Activated CD8-positive, alpha-beta T cell treated with anti-CD3 and anti-CD28 coated beads, Interleukin-2, amount 10 ng/mL, durations not matched to agents 7 days and 5 days (primary cell): ENCODE results near the gene TM9SF4. TPM values are rescaled to one million over a fixed set of nuclear protein-coding genes. Genes with fewer than 3 reads are reported as not detected.
"Not testable (repeated sequence)": the region's sequence is repeated elsewhere in the genome, so short reads cannot be mapped to it uniquely, and the experiment has no call there.

ENCODE experiments used
- ATAC-seq: fragments of 150-1000 bp; cut with Tn5 transposase; one replicate; pipeline ENCODE4 v1.10.0; 2021; ENCODE audit warnings: moderate library complexity
- CTCF ChIA-PET: fragments of 350-600 bp; sonication (Branson Sonifier 250); formaldehyde crosslinking; loops from one replicate; lab custom pipeline; 2021; ENCODE audit warnings: antibody characterized with exemption; lab: Charles Lee
- POLR2A ChIA-PET: fragments of 350-600 bp; sonication (Branson Sonifier 250); formaldehyde crosslinking; loops from one replicate; lab custom pipeline; 2021; ENCODE audit warnings: antibody characterized with exemption; lab: Charles Lee
- DNase-seq: peaks from one replicate; pipeline ENCODE4 v3.0.0-alpha.2; 2020
- H3K27ac Mint-ChIP-seq: one replicate; pipeline ENCODE4 v1.8.0; 2021; ENCODE audit warnings: mild to moderate bottlenecking, mixed read lengths
- H3K27me3 Mint-ChIP-seq: one replicate; pipeline ENCODE4 v1.8.0; 2021; ENCODE audit warnings: low read depth, mixed read lengths
- H3K36me3 Mint-ChIP-seq: one replicate; pipeline ENCODE4 v1.8.0; 2021; ENCODE audit warnings: low read depth, mixed read lengths
- H3K4me1 Mint-ChIP-seq: one replicate; pipeline ENCODE4 v1.8.0; 2021; ENCODE audit warnings: low read depth, mixed read lengths
- H3K4me3 Mint-ChIP-seq: one replicate; pipeline ENCODE4 v1.8.0; 2021; ENCODE audit warnings: mild to moderate bottlenecking, mixed read lengths
- H3K9me3 Mint-ChIP-seq: one replicate; pipeline ENCODE4 v1.8.0; 2022; ENCODE audit warnings: mixed read lengths; ENCODE audit not compliant: insufficient read depth
- total RNA-seq, 2 experiments: library from RNA; stranded (reverse); gene quantifications; one replicate each; pipeline ENCODE4 v1.2.3, GENCODE V29; 2021

TM9SF4 gene
- total RNA-seq, 2 experiments from 2014 or later, result 29.8 to 30.4 TPM

DNA sequence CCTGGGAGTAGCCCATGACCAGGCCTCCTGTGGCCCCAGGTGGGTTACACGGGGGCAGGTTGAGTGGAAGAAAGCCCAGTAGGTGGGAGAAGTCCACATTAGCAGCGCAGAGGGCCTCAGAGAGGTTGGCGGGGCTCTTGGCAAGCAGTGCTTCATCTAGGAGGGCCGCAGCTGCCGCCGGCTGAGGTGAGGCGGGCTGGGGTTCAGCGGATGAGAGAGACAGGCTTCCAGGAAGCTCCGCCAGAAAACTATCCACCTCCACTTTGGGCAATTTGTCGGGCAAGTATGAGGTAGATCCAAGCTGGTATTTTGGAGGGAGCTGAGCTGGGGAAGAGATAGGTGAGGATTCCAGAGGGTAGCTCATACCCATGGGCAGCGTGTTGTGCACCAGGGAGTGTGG is 87.1 kb downstream of the TM9SF4 start:
- H3K9me3 Mint-ChIP-seq, ATAC-seq, DNase-seq, CTCF ChIA-PET, H3K27me3 Mint-ChIP-seq, POLR2A ChIA-PET, H3K4me3 Mint-ChIP-seq, H3K27ac Mint-ChIP-seq, H3K4me1 Mint-ChIP-seq: not testable (repeated sequence)
- peaks cover 57% of the 10 kb centered on the region for H3K36me3 Mint-ChIP-seq

GRCh38 chr20:32197136-32197535 is 87.6 kb downstream of the TM9SF4 start:
- CTCF ChIA-PET, ATAC-seq: not testable (repeated sequence)

DNA sequence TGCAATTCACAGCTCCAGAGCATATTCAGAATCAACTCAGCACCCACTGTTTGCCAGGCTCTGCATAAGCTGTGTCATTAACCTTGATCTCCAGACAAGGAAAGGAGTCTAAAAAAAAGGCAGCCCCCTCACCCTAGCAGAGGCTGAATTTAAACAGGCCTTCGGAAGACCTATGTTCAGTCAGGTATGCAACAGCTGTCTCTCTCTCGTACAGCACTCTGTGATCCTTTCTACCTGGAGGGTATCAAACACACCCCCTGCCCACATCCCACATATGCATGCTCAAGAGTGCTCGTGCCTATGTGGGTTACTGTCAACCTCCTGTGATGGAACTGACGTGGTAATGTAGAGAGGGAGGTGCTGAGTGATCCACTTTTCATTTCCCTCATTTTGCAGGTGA is 89.5 kb downstream of the TM9SF4 start:
- Mint-ChIP-seq H3K27me3 (no peaks in the 10 kb centered on the region), H3K4me1 (peaks cover 19% of the 10 kb centered on the region), H3K36me3 (peaks cover 60% of the 10 kb centered on the region), H3K4me3 (no peak overlapping the region), H3K27ac (peak overlapping the region; percentile 28), H3K9me3 (no peaks in the 10 kb centered on the region)
- no peak for DNase-seq
- POLR2A ChIA-PET, result no interaction called here
- no peak for ATAC-seq
- CTCF ChIA-PET, result no interaction called here

More at GRCh38 chr20:32197136-32197535, 87.6 kb downstream of the TM9SF4 start:
- DNase-seq, H3K9me3 Mint-ChIP-seq, H3K4me3 Mint-ChIP-seq, H3K27ac Mint-ChIP-seq, H3K4me1 Mint-ChIP-seq, H3K27me3 Mint-ChIP-seq, POLR2A ChIA-PET: not testable (repeated sequence)
- H3K36me3 Mint-ChIP-seq, result peaks cover 61% of the 10 kb centered on the region

GRCh38 chr20:32201296-32201976 is 91.9 kb downstream of the TM9SF4 start:
- ChIA-PET POLR2A (no interaction called here), CTCF (interaction anchor here (0.9 to 1.5 kb wide), 2 partner anchors 9 to 451 kb away, joined by 3 to 4 read pairs; no protein-coding TSS in a partner anchor)
- peaks cover 52% of the 10 kb centered on the region for H3K36me3 Mint-ChIP-seq
- DNase-seq, result no peak
- no peaks in the 10 kb centered on the region for H3K9me3 Mint-ChIP-seq
- H3K4me1 Mint-ChIP-seq, result peaks cover 43% of the 10 kb centered on the region
- ATAC-seq, result no peak
- H3K27ac Mint-ChIP-seq, result no peak overlapping the region
- no peaks in the 10 kb centered on the region for H3K27me3 Mint-ChIP-seq
- no peak overlapping the region for H3K4me3 Mint-ChIP-seq

DNA sequence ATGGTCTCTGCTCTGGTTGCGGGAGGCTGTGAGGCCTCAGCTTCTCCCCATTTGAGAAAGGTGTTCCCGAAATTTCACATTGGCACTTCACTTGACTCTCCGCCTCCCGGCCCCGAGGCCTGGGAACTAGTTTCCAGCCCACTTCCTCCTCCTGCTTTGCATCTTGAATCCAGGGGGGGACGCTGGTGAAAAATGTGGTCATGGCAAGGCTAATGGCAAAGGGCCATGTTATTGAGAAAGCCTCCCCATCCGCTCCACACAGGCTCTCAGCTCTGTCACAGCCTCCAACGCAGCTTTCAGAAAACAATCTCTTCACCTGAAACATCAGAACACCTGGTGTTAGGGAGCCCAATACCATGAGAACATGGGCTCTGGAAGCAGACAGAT is 92.5 kb downstream of the TM9SF4 start:
- POLR2A ChIA-PET, result no interaction called here
- CTCF ChIA-PET, result interaction anchor here (1.5 kb wide), 1 partner anchor 10 kb away, joined by 4 read pairs; no protein-coding TSS in a partner anchor
- H3K27ac Mint-ChIP-seq, result no peak overlapping the region
- H3K9me3 Mint-ChIP-seq, result no peaks in the 10 kb centered on the region
- H3K27me3 Mint-ChIP-seq, result no peaks in the 10 kb centered on the region
- ATAC-seq, result no peak
- H3K4me3 Mint-ChIP-seq, result no peak overlapping the region
- H3K4me1 Mint-ChIP-seq, result peaks cover 48% of the 10 kb centered on the region
- DNase-seq, result no peak
- peaks cover 53% of the 10 kb centered on the region for H3K36me3 Mint-ChIP-seq

GRCh38 chr20:32203356-32204204 is 94.1 kb downstream of the TM9SF4 start:
- DNase-seq, result no peak
- ChIA-PET CTCF (interaction anchor here (0.8 kb wide), 1 partner anchor 113 kb away, joined by 3 read pairs; no protein-coding TSS in a partner anchor), POLR2A (interaction anchor here (1.0 kb wide), 1 partner anchor 75 kb away, joined by 3 read pairs; no protein-coding TSS in a partner anchor)
- no peak for ATAC-seq
- no peak overlapping the region for H3K4me3 Mint-ChIP-seq
- H3K27ac Mint-ChIP-seq, result peak overlapping the region; percentile 46
- H3K27me3 Mint-ChIP-seq, result no peaks in the 10 kb centered on the region
- no peaks in the 10 kb centered on the region for H3K9me3 Mint-ChIP-seq
- H3K4me1 Mint-ChIP-seq, result peaks cover 52% of the 10 kb centered on the region
- H3K36me3 Mint-ChIP-seq, result peaks cover 40% of the 10 kb centered on the region

- no peak for ATAC-seq
- H3K9me3 Mint-ChIP-seq, result no peaks in the 10 kb centered on the region
- DNase-seq, result no peak
- POLR2A ChIA-PET, result interaction anchor here (1.0 kb wide), 1 partner anchor 37 kb away, joined by 3 read pairs; no protein-coding TSS in a partner anchor
- H3K36me3 Mint-ChIP-seq, result peaks cover 31% of the 10 kb centered on the region
- H3K27ac Mint-ChIP-seq, result peak overlapping the region; percentile 33
- CTCF ChIA-PET, result interaction anchor here (0.8 kb wide), 1 partner anchor 112 kb away, joined by 3 read pairs; no protein-coding TSS in a partner anchor
- H3K4me1 Mint-ChIP-seq, result peaks cover 60% of the 10 kb centered on the region
- peak overlapping the region; percentile 95 for H3K4me3 Mint-ChIP-seq
- H3K27me3 Mint-ChIP-seq, result no peaks in the 10 kb centered on the region
These were observed 94.9 kb downstream of the TM9SF4 start for GRCh38 chr20:32204205-32205109.

- ChIA-PET POLR2A (interaction anchor here (0.8 to 1.0 kb wide), 3 partner anchors 36 to 154 kb away, joined by 3 to 4 read pairs (median 4); no protein-coding TSS in a partner anchor), CTCF (no interaction called here)
- H3K36me3 Mint-ChIP-seq, result peaks cover 35% of the 10 kb centered on the region
- H3K27ac Mint-ChIP-seq, result peak overlapping the region; percentile 45
- peaks cover 69% of the 10 kb centered on the region for H3K4me1 Mint-ChIP-seq
- ATAC-seq (no peak), DNase-seq (no peak)
- peak overlapping the region; percentile 95 for H3K4me3 Mint-ChIP-seq
- no peaks in the 10 kb centered on the region for H3K9me3 Mint-ChIP-seq
- no peaks in the 10 kb centered on the region for H3K27me3 Mint-ChIP-seq
These were observed 95.8 kb downstream of the TM9SF4 start for GRCh38 chr20:32205110-32205842.

DNA sequence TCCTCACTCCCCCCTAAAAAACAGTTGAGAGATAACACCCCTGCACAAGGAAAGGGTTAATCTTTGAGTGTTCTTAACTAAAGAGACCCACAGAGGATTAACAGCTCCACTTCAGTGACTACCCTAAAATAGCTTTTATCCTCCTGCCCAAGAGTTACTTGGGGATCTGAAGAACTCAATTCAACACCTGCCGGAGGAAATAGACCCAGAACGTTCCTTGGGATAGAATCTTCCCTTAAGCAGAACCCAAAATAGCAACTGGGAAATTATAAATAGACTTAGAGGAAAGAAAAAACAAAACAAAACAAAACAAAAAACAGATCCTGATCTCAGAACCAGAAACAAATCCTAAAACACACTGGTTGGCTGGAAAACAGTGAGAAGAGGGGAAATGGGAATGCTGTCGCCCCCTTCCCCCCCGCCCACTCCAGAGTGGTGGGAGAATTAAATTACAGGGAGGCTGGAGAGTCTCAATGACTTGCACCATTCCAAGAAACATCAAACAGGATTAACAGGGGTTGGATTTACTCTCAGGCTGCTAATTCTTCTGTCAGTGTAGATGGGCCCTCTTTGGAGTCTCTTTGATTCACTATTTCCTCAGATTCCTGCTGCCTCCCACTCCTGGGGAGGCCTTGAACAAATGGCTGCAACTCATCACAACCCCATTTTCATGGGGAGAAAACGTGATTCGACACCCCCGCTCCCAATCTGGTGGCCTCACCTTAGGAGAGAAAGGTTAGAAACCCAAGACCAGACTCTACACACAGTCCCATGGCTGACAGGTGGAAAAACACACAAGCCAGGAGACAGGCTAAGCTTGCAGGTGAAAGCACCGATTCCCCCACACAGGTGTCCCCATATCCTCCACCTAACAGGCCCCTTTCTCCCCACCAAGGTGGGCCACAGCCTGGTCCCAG is 96.6 kb downstream of the TM9SF4 start:
- CTCF ChIA-PET, result no interaction called here
- no peak for DNase-seq
- peak overlapping the region; percentile 93 for H3K27ac Mint-ChIP-seq

More for the DNA sequence above, 96.6 kb downstream of the TM9SF4 start:
- Mint-ChIP-seq H3K4me1 (peaks cover 77% of the 10 kb centered on the region), H3K9me3 (no peaks in the 10 kb centered on the region), H3K36me3 (peaks cover 39% of the 10 kb centered on the region), H3K27me3 (no peaks in the 10 kb centered on the region), H3K4me3 (peak overlapping the region; percentile 95)
- ATAC-seq, result no peak
- POLR2A ChIA-PET, result interaction anchor here (0.8 to 1.0 kb wide), 3 partner anchors 35 to 153 kb away, joined by 3 to 4 read pairs (median 4); no protein-coding TSS in a partner anchor
